Thoracic aorta (tissue), 2 donors: Measurements from ENCODE around the gene METTL14. TPM values are rescaled to one million over a fixed set of nuclear protein-coding genes. Genes with fewer than 3 reads are reported as not detected.

ENCODE experiments used
- ATAC-seq: fragments of 150-250 bp; one replicate; pipeline ENCODE4 v1.8.0; 2017; ENCODE audit warnings: low read depth; ENCODE audit not compliant: insufficient number of reproducible peaks, low FRiP score
- DNase-seq: peaks from one replicate; pipeline ENCODE4 v3.0.0-alpha.2; 2020; ENCODE audit warnings: low spot score
- H3K27ac ChIP-seq, 2 donors: fragments of 200-600 bp; sonication (generic); 1 replicate in 1 of 2; 2 replicates in 1 of 2; pipeline ENCODE4 v1.5.1; 2016; ENCODE audit warnings: mild to moderate bottlenecking in 2 of 2, moderate library complexity in 2 of 2
- H3K27me3 ChIP-seq: fragments of 200-600 bp; sonication (generic); replicated peaks from 2 replicates; pipeline ENCODE4 v1.6.0; 2016; ENCODE audit warnings: mild to moderate bottlenecking; ENCODE audit not compliant: insufficient read depth
- H3K36me3 ChIP-seq: fragments of 200-600 bp; sonication (generic); one replicate; pipeline ENCODE4 v1.5.1; 2016
- H3K4me1 ChIP-seq, 2 donors: fragments of 200-600 bp; sonication (generic); 1 replicate in 1 of 2; 2 replicates in 1 of 2; pipeline versions ENCODE4 v1.5.1 to v1.6.0; 2016; ENCODE audit warnings: low read depth in 2 of 2, mild to moderate bottlenecking in 1 of 2; ENCODE audit not compliant: control insufficient read depth in 1 of 2
- H3K4me3 ChIP-seq: fragments of 200-600 bp; sonication (generic); 2 replicates; pipeline ENCODE4 v1.5.1; 2016; ENCODE audit warnings: mild to moderate bottlenecking
- H3K9me3 ChIP-seq: fragments of 200-600 bp; sonication (generic); 2 replicates; pipeline ENCODE4 v1.5.1; 2016
- CTCF ChIP-seq: fragments of 200-600 bp; sonication (generic); IDR thresholded peaks from one replicate; pipeline ENCODE4 v1.5.1; 2019; ENCODE audit warnings: antibody characterized with exemption
- total RNA-seq, 2 donors: library from RNA; depleted of rRNA; stranded (reverse); fragments of >200 nt; gene quantifications; one replicate each; pipeline versions ENCODE4 v1.1.0 to v1.2.3, GENCODE V29; 2016

METTL14 gene
- total RNA-seq, 2 donors from 2014 or later, result 23.0 to 61.9 TPM

DNA sequence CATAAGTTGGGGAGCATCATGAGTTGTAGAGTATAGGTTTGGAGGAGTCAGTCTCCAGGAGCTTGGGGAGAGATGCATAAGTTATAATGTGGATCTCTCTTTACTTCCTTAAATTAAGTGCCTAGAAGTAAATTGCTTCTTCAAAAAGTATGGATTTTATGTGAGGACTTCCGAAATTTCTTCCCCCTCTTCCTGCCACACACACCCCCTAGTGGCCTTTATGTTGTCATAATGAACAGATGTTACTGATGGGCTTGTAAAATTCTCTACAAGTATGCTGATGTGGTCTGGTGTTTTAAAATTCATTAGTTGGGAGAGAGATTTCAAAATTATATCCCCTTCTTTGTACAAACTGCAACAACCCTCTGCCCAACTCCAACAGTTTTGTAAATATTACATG is 2.3 kb upstream of the METTL14 start:
- ATAC-seq (no peak), DNase-seq (no peak)
- H3K4me1 ChIP-seq, result peaks cover 19 to 20% of the 10 kb centered on the region in 2 donors
- H3K4me3 ChIP-seq, result no peak overlapping the region
- TF ChIP-seq CTCF, result peak; percentile 21
- peaks cover 3% of the 10 kb centered on the region for H3K36me3 ChIP-seq
- H3K27ac ChIP-seq, result no peak overlapping the region
- H3K27me3 ChIP-seq, result no peaks in the 10 kb centered on the region
- H3K9me3 ChIP-seq, result no peaks in the 10 kb centered on the region

- ATAC-seq, result no peak
- no peak for TF ChIP-seq CTCF
- DNase-seq, result no peak
- H3K27ac ChIP-seq, result no peak overlapping the region
- no peaks in the 10 kb centered on the region for H3K27me3 ChIP-seq
- peaks cover 7% of the 10 kb centered on the region for H3K36me3 ChIP-seq
- no peaks in the 10 kb centered on the region for H3K9me3 ChIP-seq
- H3K4me1 ChIP-seq, result peaks cover 19 to 20% of the 10 kb centered on the region in 2 donors
- no peak overlapping the region for H3K4me3 ChIP-seq
Measured at GRCh38 chr4:118683513-118683912, 1.7 kb upstream of the METTL14 start.

- Histone ChIP-seq H3K27ac (no peak overlapping the region), H3K4me3 (no peak overlapping the region), H3K27me3 (no peaks in the 10 kb centered on the region), H3K9me3 (no peaks in the 10 kb centered on the region), H3K4me1 (no peaks in the 10 kb centered on the region), H3K36me3 (peaks cover 32% of the 10 kb centered on the region)
- ATAC-seq (no peak), DNase-seq (no peak)
- TF ChIP-seq CTCF, result no peak
Measured at GRCh38 chr4:118703118-118703517, 17.9 kb downstream of the METTL14 start.

DNA sequence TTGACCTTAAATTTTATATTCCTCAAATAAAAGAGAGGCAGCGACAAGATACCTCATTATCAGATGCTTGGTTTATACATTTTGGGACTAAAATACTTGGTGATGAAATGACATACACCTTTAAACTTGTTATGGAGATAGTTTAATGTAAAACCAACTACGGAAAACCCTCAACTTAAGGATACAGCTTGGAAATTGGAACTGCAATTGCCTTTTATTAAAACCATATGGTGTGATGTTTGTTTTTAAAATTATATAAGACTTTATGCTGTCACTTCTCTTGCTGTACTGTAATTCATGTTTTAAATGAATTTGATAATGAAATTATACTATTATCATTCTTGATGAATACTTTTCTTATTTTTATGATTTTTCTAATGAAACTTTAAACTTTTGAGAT is 25.9 kb downstream of the METTL14 start:
- ATAC-seq (no peak), DNase-seq (no peak)
- H3K27me3 ChIP-seq, result no peaks in the 10 kb centered on the region
- no peak overlapping the region for H3K4me3 ChIP-seq
- no peaks in the 10 kb centered on the region for H3K4me1 ChIP-seq
- no peak overlapping the region for H3K27ac ChIP-seq
- H3K36me3 ChIP-seq, result peaks cover 11% of the 10 kb centered on the region
- no peaks in the 10 kb centered on the region for H3K9me3 ChIP-seq
- TF ChIP-seq CTCF, result no peak

- DNase-seq (no peak), ATAC-seq (no peak)
- no peaks in the 10 kb centered on the region for H3K9me3 ChIP-seq
- no peak overlapping the region for H3K4me3 ChIP-seq
- no peaks in the 10 kb centered on the region for H3K4me1 ChIP-seq
- no peak overlapping the region for H3K27ac ChIP-seq
- H3K36me3 ChIP-seq, result peaks cover 7% of the 10 kb centered on the region
- no peaks in the 10 kb centered on the region for H3K27me3 ChIP-seq
- TF ChIP-seq CTCF, result no peak
Measured at GRCh38 chr4:118712872-118713271, 27.7 kb downstream of the METTL14 start.
